Liver (tissue), 3 donors: ENCODE results near the gene DTD1.
"Not testable (repeated sequence)": the region's sequence is repeated elsewhere in the genome, so short reads cannot be mapped to it uniquely, and the experiment has no call there.

Source experiments
- EGR1 ChIP-seq, 2 donors: IDR thresholded peaks; 2 replicates each; pipeline ENCODE4 v1.6.1; 2016 to 2018; ENCODE audit warnings: antibody characterized with exemption in 2 of 2, low read depth in 2 of 2
- JUND ChIP-seq, 2 donors: IDR thresholded peaks; 2 replicates each; pipeline ENCODE4 v1.6.1; 2016; ENCODE audit warnings: antibody characterized with exemption in 2 of 2
- MAX ChIP-seq: IDR thresholded peaks from 2 replicates; pipeline ENCODE4 v1.6.1; 2016; ENCODE audit warnings: antibody characterized with exemption
- RAD21 ChIP-seq, 2 donors: IDR thresholded peaks; 2 replicates each; pipeline ENCODE4 v1.6.1; 2016; ENCODE audit warnings: antibody characterized with exemption in 2 of 2, mild to moderate bottlenecking in 2 of 2
- YY1 ChIP-seq: IDR thresholded peaks from 2 replicates; pipeline ENCODE4 v1.6.1; 2016; ENCODE audit warnings: antibody characterized with exemption, mild to moderate bottlenecking
- ZBTB33 ChIP-seq: IDR thresholded peaks from 2 replicates; pipeline ENCODE4 v1.6.1; 2016; ENCODE audit warnings: antibody characterized with exemption
- TF ChIP-seq, protein P1 (sequence below): fragments of 150-350 bp; IDR thresholded peaks from 2 replicates; pipeline ENCODE4 v1.5.1; 2017; ENCODE audit warnings: improper control_type of control experiment, low read depth, low read length; ENCODE audit not compliant: missing input control
- donor health status: healthy.
- donor health status: healthy.

- not testable (repeated sequence) for TF ChIP-seq JUND (IDR thresholded peaks at IDR 0.05); EGR1 (IDR thresholded peaks at IDR 0.05; ENCODE audit: low read depth in 2 of 2); YY1; RAD21 (IDR thresholded peaks at IDR 0.05); ZBTB33; MAX
- TF ChIP-seq, protein P1, sequence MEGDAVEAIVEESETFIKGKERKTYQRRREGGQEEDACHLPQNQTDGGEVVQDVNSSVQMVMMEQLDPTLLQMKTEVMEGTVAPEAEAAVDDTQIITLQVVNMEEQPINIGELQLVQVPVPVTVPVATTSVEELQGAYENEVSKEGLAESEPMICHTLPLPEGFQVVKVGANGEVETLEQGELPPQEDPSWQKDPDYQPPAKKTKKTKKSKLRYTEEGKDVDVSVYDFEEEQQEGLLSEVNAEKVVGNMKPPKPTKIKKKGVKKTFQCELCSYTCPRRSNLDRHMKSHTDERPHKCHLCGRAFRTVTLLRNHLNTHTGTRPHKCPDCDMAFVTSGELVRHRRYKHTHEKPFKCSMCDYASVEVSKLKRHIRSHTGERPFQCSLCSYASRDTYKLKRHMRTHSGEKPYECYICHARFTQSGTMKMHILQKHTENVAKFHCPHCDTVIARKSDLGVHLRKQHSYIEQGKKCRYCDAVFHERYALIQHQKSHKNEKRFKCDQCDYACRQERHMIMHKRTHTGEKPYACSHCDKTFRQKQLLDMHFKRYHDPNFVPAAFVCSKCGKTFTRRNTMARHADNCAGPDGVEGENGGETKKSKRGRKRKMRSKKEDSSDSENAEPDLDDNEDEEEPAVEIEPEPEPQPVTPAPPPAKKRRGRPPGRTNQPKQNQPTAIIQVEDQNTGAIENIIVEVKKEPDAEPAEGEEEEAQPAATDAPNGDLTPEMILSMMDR = not testable (repeated sequence)
These were observed 173.0 kb downstream of the DTD1 start for GRCh38 chr20:18760852-18761251.
